ENCODE data around the gene TOLLIP.

The TOLLIP gene

DNA sequence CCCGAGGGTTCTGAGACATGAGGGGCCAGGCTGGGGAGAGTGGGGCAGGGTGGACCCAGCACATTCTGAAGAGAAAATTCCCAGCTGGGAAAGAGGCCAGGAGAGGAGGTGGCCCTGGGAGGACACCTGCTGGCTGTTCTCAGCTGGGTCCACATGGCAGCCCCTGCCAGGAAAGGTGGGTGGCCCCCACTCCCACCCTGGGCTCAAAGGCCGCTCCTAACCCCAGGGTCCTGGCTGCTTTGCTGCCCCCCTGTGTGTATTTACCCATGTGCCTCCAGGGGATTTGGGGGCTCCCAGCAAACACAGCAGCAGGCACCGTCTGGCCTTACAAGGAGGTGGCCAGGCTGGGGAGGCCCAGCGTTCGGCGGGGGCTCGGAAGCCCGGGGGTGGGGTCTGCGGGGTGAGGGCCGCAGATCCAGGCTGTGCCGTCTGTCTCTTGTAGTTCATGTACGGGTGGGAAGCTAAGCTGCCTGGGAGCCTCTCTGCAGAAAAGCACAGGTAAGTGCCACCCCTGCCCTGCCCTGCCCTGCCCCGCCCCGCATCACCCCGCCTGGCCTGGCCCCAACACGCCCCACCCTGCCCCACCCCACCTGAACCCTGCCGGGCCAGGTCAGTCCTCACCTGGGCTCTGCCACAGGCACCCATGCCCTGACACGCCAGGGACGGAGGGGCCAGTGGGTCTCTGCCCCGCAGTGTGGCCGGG is 75.9 kb downstream of the TOLLIP start:
- no peak for DNase-seq (ENCODE audit: low read depth in 1 of 2, low spot score in 1 of 2)

DNA sequence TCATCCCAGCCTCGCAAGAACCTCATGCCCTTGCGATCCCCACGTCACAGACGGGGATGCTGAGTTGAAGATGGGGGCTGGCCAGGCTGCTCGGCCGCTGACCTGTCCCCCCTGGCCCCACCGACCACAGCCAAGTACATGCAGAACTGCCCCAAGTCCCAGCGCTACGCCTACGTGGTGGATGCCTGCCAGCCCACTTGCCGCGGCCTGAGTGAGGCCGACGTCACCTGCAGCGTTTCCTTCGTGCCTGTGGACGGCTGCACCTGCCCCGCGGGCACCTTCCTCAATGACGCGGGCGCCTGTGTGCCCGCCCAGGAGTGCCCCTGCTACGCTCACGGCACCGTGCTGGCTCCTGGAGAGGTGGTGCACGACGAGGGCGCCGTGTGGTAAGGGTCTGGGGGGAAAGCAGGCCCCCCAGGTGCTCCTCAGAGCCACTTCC is 76.5 kb downstream of the TOLLIP start:
- no peak for DNase-seq (ENCODE audit: low read depth in 1 of 2, low spot score in 1 of 2)

DNA sequence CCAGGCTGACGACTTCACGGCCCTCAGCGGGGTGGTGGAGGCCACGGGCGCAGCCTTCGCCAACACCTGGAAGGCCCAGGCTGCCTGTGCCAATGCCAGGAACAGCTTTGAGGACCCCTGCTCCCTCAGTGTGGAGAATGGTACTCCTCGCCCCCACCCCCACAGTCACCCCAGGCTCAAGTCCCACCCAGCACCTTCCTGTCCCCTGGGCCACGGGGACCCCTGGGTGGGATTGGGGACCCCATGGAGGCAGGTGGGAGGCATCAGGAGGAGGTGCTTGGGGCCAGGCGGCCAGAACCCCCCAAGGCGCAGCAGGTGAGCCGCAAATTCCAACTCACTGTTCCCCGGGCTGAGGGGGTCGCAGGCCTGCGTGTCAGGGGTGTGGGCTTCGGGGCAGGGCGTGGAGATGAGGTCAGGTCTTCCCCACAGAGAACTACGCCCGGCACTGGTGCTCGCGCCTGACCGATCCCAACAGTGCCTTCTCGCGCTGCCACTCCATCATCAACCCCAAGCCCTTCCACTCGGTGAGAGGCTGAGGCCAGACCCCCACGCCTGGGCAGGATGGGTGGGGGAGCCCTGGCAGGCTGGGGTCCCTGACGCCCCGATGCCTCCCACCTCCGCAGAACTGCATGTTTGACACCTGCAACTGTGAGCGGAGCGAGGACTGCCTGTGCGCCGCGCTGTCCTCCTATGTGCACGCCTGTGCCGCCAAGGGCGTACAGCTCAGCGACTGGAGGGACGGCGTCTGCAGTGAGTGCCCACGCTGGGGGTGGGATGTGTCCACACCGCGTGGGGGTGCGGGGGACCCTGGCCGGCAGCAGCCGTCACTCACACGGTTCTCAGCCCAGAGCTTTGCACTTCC is 77.2 kb downstream of the TOLLIP start:
- no peak for DNase-seq (ENCODE audit: low read depth in 1 of 2, low spot score in 1 of 2)

- DNase-seq (ENCODE audit: low read depth in 1 of 2, low spot score in 1 of 2), result no peak
These were observed 77.9 kb downstream of the TOLLIP start for GRCh38 chr11:1231396-1232020.

DNA sequence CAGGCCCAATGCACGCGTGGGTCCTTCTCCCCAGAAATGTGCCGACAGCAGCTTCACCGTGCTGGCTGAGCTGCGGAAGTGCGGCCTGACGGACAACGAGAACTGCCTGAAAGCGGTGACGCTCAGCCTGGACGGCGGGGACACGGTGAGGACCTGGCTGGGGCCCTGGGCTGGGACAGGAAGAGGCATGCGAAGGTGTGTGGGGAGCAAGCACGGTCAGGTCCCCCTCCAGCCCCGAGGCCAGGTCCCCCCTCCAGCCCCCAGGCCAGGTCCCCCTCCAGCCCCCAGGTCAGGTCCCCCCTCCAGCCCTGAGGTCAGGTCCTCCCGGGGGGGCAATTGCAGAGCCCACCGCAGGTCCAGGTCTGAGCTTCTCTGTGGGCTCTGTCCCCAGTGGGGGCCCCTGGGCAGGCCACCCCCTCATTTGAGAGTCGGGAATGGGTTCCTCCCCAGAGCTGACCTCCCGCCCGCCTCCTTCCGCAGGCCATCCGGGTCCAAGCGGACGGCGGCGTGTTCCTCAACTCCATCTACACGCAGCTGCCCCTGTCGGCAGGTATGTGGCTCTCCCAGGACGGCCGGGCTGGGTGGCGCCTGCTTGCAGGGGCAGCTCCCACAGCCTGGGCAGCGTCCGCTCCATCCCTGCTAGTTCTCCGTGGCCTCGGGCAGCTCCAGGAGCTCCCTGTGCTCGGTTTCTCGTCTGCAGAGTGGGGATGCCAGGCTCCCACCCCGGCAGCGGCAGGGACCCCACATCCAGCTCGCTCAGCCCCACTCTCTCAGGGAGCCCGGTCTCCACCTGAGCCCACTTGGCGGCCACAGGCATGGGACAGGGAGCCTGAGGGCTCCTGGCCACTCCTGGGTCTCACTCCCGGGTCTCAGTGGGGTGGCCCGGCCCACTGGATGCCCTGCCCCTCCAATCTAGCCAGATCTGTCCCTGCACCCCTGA is 78.7 kb downstream of the TOLLIP start:
- DNase-seq (ENCODE audit: low read depth in 1 of 2, low spot score in 1 of 2), result no peak

DNA sequence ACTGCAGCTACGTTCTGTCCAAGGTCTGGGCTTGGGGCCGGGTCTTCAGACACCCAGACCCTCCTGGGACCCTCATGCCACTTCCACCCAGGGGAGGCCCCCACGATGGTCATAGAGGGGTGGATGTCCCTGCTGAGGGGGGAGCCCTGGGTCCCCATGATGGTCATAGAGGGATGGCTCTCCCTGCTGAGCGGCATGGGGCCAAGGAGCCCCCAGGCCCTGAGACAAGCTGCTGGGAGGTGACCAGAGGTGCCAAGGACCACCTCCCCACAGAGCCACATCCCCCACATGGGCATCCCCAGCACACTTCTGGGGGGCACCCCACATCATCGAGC is 79.3 kb downstream of the TOLLIP start:
- DNase-seq (ENCODE audit: low read depth in 1 of 2, low spot score in 1 of 2), result no peak

DNA sequence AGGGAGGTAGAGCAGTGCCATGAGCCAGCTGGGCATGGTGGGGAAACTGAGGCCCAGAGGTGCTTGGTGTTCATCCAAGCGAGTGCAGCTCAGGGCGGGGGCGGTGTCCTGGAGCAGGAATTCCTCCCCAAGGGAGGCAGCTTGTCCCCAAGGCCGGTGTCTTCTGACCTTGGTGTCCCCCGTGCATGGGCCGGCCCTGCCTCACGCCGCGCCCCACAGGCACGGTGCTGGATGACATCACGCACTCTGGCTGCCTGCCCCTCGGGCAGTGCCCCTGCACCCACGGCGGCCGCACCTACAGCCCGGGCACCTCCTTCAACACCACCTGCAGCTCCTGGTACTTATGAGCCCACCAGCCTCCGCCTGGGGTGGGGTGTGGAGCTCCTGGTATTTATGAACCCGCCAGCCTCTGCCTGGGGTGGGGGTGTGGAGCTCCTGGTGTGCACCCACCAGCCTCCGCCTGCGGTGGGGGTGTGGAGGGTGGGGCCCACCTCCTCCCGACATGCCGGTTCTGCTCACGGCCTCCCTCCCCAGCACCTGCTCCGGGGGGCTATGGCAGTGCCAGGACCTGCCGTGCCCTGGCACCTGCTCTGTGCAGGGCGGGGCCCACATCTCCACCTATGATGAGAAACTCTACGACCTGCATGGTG is 79.8 kb downstream of the TOLLIP start:
- DNase-seq (ENCODE audit: low read depth in 1 of 2, low spot score in 1 of 2), result no peak

DNA sequence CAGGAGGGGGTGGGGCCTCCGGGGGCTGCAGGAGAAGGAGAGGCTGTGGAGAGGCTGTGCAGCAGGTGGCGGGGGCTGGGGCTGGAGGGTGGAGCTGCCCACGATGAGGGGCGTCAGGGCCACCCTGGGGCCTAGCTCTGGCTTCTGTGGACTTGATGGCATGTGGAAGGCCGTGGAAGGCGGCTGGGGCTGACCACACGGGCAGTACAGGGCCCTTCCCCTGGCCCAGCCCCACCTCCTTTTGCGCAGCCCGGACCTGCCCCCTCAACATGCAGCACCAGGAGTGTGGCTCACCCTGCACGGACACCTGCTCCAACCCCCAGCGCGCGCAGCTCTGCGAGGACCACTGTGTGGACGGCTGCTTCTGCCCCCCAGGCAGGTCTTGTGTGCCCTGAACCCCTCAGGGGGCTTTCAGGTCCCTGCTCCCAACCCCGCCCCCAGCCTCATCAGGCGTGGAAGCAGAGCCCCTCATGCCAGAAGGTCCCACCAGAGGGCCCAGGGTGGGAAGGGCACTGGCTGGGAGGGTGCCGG is 80.4 kb downstream of the TOLLIP start:
- no peak for DNase-seq (ENCODE audit: low read depth in 1 of 2, low spot score in 1 of 2)

- DNase-seq (ENCODE audit: low read depth in 1 of 2, low spot score in 1 of 2), result no peak
These were observed 81.2 kb downstream of the TOLLIP start for GRCh38 chr11:1228101-1228821.

DNA sequence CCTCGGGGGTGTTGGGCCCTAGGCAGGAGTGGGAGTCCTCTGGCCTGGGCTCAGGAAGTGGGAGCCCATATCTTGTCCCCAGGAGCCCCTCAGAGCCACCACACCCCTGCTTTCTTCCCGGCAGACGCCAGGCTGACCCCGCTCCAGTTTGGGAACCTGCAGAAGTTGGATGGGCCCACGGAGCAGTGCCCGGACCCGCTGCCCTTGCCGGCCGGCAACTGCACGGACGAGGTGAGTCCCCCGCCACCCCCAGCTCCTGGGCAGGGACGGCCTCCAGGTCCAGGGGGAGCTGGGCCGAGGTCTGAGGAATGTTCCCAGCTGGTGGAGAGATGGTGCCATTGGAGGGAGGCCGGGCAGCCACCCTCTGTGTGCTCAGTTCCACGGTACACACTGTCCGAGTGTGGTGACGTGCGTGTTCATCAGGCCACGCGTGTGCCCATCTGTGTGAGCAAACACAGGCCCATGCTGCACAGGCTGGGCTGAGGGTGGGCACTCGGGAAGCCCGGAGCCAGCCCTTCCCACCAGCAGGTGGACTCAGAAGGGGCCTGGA is 81.8 kb downstream of the TOLLIP start:
- no peak for DNase-seq (ENCODE audit: low read depth in 1 of 2, low spot score in 1 of 2)

GRCh38 chr11:1226986-1227550 is 82.4 kb downstream of the TOLLIP start:
- no peak for DNase-seq (ENCODE audit: low read depth in 1 of 2, low spot score in 1 of 2)

DNA sequence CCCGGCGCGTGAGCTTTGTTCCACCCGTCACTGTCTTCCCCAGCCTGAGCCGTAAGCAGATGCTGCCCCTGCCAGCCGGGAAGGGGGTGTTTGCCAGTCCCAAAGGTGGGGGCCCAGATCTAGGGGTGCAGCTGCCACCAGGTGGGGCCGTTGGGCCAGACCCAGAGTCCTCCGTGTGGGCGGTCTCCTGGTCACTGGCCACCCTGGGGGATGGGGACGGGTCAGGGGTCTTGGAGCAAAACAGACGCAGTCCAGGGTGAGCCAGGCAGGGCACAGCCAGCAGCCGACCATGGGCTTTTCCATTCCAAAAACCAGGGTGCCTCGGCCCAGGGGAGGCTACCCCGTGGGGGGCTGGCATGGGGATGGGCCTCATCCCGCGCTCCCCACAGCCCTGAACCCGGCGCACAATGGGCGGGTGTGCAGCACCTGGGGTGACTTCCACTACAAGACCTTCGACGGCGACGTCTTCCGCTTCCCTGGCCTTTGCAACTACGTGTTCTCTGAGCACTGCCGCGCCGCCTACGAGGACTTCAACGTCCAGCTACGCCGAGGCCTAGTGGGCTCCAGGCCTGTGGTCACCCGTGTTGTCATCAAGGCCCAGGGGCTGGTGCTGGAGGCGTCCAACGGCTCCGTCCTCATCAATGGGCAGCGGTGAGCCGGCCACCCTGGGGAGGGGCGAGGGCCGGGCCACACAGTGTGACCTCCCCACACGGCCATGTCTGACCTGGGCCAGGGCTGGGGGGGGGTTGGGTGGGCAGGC is 83.0 kb downstream of the TOLLIP start:
- DNase-seq (ENCODE audit: low read depth in 1 of 2, low spot score in 1 of 2), result no peak

DNA sequence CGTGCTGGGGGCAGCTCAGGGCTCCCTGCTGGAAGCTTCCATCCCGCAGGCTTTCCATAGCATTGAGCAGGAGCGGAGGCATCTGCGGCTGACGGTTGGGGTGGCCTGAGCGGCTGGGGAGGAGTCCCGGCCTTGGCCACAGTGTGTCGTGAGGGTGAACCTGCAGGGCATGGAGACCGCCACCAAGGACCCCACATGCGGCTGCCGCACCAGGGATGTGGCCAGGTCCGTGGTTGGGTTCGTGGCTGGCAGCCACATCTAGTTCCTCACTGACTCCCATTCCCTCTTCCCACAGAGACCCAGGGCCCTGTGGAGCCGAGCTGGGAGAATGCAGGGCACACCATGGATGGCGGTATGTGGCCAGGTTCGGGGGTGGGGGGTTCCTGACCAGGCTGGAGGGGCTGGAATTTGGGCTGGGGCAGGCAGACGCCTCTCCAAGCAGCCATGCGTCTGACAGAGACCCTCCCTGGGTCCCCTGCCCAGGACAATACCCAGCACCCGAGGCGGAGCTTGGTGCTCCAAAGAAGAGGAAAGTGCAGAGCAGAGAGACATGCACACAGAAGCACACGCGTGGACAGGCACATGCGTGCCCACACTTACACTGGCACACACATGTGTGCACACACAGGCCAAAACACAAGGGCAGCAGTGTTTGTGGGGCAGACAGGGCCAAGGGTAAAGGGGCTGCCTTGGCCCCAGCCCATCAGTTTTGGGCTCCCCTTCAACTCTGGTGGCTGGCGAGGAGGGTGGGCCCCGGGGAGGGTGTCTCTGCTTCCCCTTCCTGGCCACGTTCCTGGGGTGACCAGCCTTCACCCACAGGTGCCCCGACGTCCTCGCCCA is 83.8 kb downstream of the TOLLIP start:
- no peak for DNase-seq (ENCODE audit: low read depth in 1 of 2, low spot score in 1 of 2)

GRCh38 chr11:1224491-1225385 is 84.7 kb downstream of the TOLLIP start:
- DNase-seq (ENCODE audit: low read depth in 1 of 2, low spot score in 1 of 2), result no peak
